ENCODE results near the gene NCAM1.

The NCAM1 gene

DNA sequence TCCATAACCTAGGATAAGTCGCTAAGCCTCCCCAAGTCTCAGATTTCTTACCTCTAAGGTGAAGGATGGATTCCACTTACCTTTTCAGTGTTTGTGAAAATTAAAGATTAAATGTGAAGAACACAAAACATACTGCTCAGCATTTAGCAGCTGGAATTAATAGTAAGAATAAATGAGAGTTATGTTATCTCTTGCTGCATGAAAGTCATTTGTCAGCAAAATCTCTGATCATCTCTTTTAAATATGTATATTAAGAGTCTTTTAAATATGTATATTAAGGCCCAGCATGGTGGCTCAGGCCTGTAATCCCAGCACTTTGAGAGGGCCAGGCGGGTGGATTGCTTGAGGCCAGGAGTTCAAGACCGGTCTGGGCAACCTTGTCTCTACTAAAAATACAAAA, 280.8 kb downstream of the NCAM1 start:
- H3K27me3 Mint-ChIP-seq: peaks cover 14% of the 10 kb centered on the region

DNA sequence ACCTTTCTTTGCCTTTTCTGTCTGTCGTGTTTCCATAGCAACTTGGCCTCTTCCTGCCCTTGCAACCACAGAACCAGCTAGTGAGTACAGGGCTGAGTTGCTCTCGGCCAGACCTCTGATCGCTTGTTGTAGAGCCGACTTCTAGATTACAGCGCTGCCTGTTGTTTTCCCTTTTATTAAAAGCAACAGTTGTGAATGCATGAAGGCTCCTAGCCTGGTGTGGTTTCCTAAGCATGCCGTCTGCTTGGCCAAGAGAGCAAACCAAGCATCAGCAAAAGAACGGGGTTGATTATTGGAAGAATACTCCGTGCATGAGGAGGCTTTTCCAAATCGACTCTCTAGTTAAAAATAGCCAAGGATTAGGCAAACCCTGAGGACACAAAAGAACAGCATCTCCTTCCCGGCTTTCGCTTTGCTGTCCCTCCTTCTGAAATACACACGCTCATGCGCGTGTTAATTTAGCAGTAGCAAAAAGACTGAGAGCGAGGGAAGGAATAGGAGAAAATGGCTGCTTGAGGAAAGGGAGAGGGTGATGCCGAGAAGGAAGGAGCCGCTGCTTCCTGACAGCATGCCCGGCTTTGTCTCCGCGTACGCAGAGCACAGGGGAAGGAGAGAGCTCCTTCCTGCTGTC, 281.7 kb downstream of the NCAM1 start:
- ATAC-seq (ENCODE audit: low read depth) (no peak), DNase-seq (ENCODE audit: low spot score in 2 of 2) (no peak)
- H3K27ac Mint-ChIP-seq: no peak overlapping the region
- H3K9me3 Mint-ChIP-seq: no peaks in the 10 kb centered on the region
- no peaks in the 10 kb centered on the region for H3K4me1 Mint-ChIP-seq
- no peak overlapping the region for H3K4me3 Mint-ChIP-seq
- H3K36me3 Mint-ChIP-seq: no peaks in the 10 kb centered on the region
- peaks cover 19% of the 10 kb centered on the region for H3K27me3 Mint-ChIP-seq

More for the DNA sequence above, 280.8 kb downstream of the NCAM1 start:
- Mint-ChIP-seq H3K4me3 (no peak overlapping the region), H3K9me3 (no peaks in the 10 kb centered on the region), H3K4me1 (no peaks in the 10 kb centered on the region), H3K27ac (no peak overlapping the region), H3K36me3 (no peaks in the 10 kb centered on the region)
- DNase-seq (ENCODE audit: low spot score in 2 of 2) (no peak), ATAC-seq (ENCODE audit: low read depth) (no peak)

DNA sequence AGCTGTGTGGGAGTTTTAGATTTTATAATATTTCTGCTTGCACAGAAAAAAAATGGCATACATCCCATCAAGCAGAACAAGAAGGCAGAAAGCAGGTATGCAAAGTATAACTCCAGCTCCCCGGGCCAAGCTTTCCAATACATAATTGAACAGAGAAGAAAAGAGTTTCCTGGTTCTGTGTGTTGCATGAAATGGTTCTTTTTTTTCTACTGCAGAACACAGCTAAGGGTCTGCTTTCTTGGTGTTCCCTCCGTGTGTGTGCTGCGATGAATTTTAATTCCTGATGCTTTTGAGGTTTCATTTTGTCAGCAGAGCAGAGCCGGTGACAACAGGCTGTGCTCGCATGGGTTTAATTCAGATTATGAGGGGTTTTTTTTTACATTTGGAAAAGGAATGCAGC, 282.5 kb downstream of the NCAM1 start:
- Mint-ChIP-seq H3K4me1 (no peaks in the 10 kb centered on the region), H3K9me3 (no peaks in the 10 kb centered on the region), H3K4me3 (no peak overlapping the region), H3K27ac (no peak overlapping the region), H3K27me3 (peaks cover 21% of the 10 kb centered on the region), H3K36me3 (no peaks in the 10 kb centered on the region)
- DNase-seq (ENCODE audit: low spot score in 2 of 2) (no peak), ATAC-seq (ENCODE audit: low read depth) (no peak)

DNA sequence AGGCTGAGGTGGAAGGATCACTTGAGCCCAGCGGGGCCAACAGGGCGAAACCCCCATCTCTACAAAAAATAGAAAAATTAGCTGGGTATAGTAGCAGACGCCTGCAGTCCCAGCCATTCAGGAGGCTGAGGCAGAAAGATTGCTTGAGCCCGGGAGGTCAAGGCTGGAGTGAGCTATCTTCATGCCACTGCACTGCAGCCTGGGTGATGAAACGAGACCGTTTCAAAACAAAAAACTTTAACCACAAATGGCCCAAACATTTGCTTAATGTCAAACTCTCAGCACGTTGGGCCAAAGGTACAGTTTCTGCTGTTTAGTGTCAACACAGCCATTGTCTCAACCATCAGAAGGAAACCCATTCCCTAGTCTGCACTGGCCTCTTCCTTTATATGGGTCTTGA, 284.0 kb downstream of the NCAM1 start:
- Mint-ChIP-seq H3K4me3 (no peak overlapping the region), H3K4me1 (no peaks in the 10 kb centered on the region), H3K9me3 (no peaks in the 10 kb centered on the region), H3K27ac (no peak overlapping the region), H3K36me3 (no peaks in the 10 kb centered on the region), H3K27me3 (peaks cover 17% of the 10 kb centered on the region)
- ATAC-seq (ENCODE audit: low read depth): no peak
- DNase-seq (ENCODE audit: low spot score in 2 of 2): no peak

DNA sequence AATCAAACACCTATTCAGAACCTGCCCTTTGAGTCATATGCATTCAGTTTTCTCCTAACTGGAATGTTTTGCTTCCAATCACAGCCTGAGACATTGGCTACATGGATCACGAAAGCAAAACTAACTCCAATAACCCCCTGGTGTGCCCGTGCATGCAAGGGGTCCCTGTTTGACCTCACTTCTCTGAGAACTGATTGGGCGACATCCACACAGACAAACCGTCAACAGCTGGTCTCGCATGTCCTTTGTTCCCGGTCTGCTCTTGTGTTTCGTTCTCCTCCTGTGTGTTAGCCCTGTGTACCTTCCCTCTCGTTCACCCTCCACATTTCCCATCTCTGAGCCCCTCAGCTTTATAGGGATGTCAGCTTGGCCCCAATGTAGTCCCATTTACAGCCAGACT, 286.0 kb downstream of the NCAM1 start:
- Mint-ChIP-seq H3K36me3 (no peaks in the 10 kb centered on the region), H3K27ac (no peak overlapping the region), H3K4me1 (no peaks in the 10 kb centered on the region), H3K4me3 (no peak overlapping the region), H3K27me3 (peaks cover 11% of the 10 kb centered on the region), H3K9me3 (no peaks in the 10 kb centered on the region)
- ATAC-seq (ENCODE audit: low read depth): no peak
- DNase-seq (ENCODE audit: low spot score in 2 of 2): no peak

DNA sequence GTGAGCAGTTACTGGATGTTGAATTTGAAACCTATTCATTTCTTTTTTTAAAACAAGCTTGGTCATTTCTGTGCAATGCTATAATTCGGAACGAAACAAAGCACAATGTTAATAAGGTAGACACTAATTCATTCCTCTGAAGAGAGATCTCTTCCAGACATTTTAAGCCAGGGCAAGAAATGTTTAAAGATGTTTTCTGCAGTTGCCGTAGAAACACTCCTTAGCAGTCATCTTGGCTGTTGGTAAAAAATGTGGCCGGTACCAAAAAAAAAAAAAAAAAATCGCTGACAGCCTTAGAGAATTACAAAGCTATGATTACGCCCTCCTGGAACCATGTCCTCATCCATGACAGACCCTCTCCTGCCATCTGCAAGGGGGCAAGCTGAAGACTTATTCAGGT, 286.7 kb downstream of the NCAM1 start:
- Mint-ChIP-seq H3K4me1 (no peaks in the 10 kb centered on the region), H3K9me3 (no peaks in the 10 kb centered on the region), H3K36me3 (no peaks in the 10 kb centered on the region), H3K27me3 (peaks cover 11% of the 10 kb centered on the region), H3K27ac (no peak overlapping the region), H3K4me3 (no peak overlapping the region)
- DNase-seq (ENCODE audit: low spot score in 2 of 2) (no peak), ATAC-seq (ENCODE audit: low read depth) (no peak)

DNA sequence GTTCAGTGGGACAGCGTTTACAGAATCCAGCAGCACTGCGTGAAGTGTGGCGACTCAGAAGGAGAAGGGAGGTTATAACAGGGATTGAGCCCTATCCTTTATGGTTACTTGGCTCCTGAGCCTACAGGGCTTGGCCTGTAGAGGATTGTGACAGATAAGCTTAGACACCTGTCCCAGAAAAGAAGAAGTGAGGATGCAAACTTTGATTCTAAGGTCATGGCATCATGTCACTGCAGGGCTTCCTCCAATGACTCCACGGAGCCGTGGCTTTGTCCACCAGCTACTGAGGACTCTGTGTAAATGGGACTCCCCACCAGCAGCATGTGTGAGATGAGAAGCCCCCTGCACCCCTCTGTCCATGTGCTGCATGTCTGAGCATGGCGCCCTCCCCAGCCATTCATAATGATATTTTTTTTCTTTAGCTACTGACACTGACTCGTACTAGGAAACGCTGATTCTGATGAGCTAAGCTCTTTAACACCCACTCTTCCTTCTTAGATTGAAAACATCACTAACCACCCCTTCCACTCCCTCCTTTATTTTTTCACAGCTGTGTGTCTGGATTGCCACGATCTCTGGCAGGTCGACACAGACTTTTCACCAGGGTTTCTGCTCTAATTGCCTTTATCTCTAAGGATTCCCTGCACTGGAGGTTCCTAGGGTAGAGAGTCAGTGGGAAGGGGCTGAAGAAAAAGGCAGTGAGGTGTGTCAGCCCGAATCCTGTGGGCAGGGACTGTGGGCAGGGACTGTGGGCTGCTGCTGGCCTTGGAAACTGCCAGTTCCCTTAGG, 287.7 kb downstream of the NCAM1 start:
- Mint-ChIP-seq H3K36me3 (no peaks in the 10 kb centered on the region), H3K4me3 (no peak overlapping the region), H3K9me3 (no peaks in the 10 kb centered on the region), H3K27ac (no peak overlapping the region), H3K4me1 (no peaks in the 10 kb centered on the region), H3K27me3 (peaks cover 11% of the 10 kb centered on the region)
- DNase-seq (ENCODE audit: low spot score in 2 of 2) (no peak), ATAC-seq (ENCODE audit: low read depth) (no peak)

DNA sequence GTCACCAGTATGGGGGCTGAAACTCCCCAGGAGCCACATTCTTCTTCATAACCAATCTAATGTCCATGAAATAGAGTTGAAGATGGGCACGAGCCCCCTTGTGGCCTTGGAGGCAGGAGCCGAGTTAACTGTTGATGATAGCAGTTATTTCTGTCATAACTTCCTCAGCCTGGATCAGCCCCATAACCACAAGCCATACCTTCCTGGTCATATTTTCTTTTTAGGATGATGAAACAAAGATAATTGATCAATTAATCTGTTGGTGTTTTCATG, 288.2 kb downstream of the NCAM1 start:
- H3K4me1 Mint-ChIP-seq: no peaks in the 10 kb centered on the region

DNA sequence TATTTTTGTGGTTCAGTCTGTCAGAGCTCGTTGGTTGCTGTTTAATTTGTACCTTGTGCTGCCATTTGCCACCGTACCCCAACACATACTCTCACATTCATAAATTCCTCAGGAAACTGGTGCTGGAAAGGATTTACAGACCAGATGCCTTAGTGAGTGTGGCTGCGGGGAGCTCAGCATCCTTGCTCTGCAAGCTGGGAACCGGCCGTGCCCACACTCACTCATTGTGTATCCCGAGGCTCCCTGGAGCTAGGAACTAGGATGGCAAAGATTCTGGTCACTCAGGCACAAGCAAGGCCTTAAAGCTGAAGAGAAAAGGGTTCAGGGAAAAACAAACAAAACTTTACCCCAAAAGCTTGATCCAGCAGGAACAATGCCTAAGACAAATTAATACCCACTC, 288.6 kb downstream of the NCAM1 start:
- ATAC-seq (ENCODE audit: low read depth) (no peak), DNase-seq (ENCODE audit: low spot score in 2 of 2) (no peak)
- no peaks in the 10 kb centered on the region for H3K36me3 Mint-ChIP-seq
- peaks cover 11% of the 10 kb centered on the region for H3K27me3 Mint-ChIP-seq
- no peak overlapping the region for H3K27ac Mint-ChIP-seq
- no peaks in the 10 kb centered on the region for H3K9me3 Mint-ChIP-seq
- no peak overlapping the region for H3K4me3 Mint-ChIP-seq
- H3K4me1 Mint-ChIP-seq: no peaks in the 10 kb centered on the region

More for the DNA sequence above, 288.2 kb downstream of the NCAM1 start:
- H3K27me3 Mint-ChIP-seq: peaks cover 11% of the 10 kb centered on the region
- DNase-seq (ENCODE audit: low spot score in 2 of 2): no peak
- no peak overlapping the region for H3K4me3 Mint-ChIP-seq
- no peaks in the 10 kb centered on the region for H3K36me3 Mint-ChIP-seq
- no peak for ATAC-seq (ENCODE audit: low read depth)
- no peaks in the 10 kb centered on the region for H3K9me3 Mint-ChIP-seq
- H3K27ac Mint-ChIP-seq: no peak overlapping the region

DNA sequence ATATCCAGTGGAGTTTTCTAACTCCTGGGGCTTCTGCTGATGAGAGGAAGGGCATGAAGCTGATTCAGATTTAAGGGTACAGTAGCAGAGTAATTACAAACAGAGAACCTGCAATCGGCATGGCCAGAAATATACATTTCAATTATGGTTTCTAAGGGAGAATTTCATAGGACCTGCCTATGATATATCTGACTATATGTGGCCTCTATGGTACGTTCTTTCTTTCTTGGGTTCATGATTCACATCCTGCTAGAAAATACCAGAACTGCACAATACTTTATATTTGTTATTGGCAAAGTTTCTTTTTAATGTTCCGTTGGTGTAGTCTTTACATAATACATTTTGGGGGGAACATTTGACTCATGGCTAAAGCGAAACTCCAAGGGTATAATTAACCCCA, 290.1 kb downstream of the NCAM1 start:
- Mint-ChIP-seq H3K27me3 (peaks cover 10% of the 10 kb centered on the region), H3K4me3 (no peak overlapping the region), H3K4me1 (no peaks in the 10 kb centered on the region), H3K27ac (no peak overlapping the region), H3K9me3 (no peaks in the 10 kb centered on the region), H3K36me3 (no peaks in the 10 kb centered on the region)
- DNase-seq (ENCODE audit: low spot score in 2 of 2): no peak
- ATAC-seq (ENCODE audit: low read depth): no peak

DNA sequence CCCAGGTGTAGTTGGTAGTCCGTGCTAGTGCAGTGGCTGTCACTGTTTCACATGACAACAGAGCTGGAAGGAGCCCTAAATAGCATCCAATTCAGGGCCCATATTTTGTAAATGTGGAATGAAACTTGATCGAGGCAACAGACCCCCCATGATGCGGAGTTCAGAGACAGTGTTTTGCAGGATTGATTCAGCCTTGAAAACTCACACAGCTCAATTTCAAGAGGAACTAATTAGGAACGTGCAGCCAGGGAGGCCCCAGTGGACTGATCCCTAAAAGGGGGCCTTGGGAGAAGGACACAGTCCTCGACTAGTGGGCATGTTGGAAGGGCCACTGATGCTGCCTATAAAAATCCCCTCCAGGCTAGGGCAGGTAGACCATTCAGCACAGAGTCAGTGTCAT, 292.2 kb downstream of the NCAM1 start:
- Mint-ChIP-seq H3K9me3 (no peaks in the 10 kb centered on the region), H3K4me1 (no peaks in the 10 kb centered on the region), H3K27me3 (peaks cover 2% of the 10 kb centered on the region), H3K36me3 (no peaks in the 10 kb centered on the region), H3K4me3 (no peak overlapping the region), H3K27ac (no peak overlapping the region)
- no peak for ATAC-seq (ENCODE audit: low read depth)
- no peak for DNase-seq (ENCODE audit: low spot score in 2 of 2)

DNA sequence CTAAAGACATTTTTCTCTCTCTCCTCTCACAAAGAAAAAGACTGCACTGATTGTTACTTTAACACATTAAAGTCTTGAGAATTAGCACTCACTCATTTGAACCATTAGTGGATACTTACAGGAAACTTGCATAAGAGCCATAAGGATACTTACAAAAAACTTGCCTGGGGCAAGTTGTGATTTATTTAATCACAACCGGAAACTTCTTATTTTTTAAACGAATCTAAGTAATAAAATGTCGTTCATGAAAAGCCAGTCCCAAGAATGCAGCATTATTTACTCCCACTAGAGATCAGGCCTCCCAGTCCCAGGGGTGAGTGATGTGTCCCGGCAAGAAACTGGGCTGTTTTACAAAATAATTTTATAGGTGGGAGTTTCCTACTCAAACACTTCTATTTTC, 293.9 kb downstream of the NCAM1 start:
- no peak for ATAC-seq (ENCODE audit: low read depth)
- no peaks in the 10 kb centered on the region for H3K36me3 Mint-ChIP-seq
- H3K4me3 Mint-ChIP-seq: no peak overlapping the region
- no peaks in the 10 kb centered on the region for H3K4me1 Mint-ChIP-seq
- H3K27ac Mint-ChIP-seq: no peak overlapping the region
- DNase-seq (ENCODE audit: low spot score in 2 of 2): no peak
- H3K27me3 Mint-ChIP-seq: peaks cover 2% of the 10 kb centered on the region
- H3K9me3 Mint-ChIP-seq: no peaks in the 10 kb centered on the region

DNA sequence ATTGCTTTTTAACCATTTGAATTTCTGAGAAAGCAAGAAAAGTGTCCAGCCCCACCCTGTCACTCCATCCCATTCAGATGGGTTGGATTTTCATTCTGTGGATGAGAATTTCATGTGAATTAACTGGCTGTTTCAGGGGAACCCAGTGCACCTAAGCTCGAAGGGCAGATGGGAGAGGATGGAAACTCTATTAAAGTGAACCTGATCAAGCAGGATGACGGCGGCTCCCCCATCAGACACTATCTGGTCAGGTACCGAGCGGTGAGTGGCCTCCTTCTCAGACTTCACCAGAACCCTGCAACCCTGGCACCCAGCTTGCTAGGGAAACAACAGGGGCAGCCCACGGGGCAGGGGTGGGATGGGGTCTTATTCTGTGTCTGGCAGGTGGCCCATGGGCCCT, 294.5 kb downstream of the NCAM1 start:
- Mint-ChIP-seq H3K4me3 (no peak overlapping the region), H3K27me3 (peaks cover 2% of the 10 kb centered on the region), H3K4me1 (no peaks in the 10 kb centered on the region), H3K9me3 (no peaks in the 10 kb centered on the region), H3K36me3 (no peaks in the 10 kb centered on the region), H3K27ac (no peak overlapping the region)
- no peak for ATAC-seq (ENCODE audit: low read depth)
- no peak for DNase-seq (ENCODE audit: low spot score in 2 of 2)

DNA sequence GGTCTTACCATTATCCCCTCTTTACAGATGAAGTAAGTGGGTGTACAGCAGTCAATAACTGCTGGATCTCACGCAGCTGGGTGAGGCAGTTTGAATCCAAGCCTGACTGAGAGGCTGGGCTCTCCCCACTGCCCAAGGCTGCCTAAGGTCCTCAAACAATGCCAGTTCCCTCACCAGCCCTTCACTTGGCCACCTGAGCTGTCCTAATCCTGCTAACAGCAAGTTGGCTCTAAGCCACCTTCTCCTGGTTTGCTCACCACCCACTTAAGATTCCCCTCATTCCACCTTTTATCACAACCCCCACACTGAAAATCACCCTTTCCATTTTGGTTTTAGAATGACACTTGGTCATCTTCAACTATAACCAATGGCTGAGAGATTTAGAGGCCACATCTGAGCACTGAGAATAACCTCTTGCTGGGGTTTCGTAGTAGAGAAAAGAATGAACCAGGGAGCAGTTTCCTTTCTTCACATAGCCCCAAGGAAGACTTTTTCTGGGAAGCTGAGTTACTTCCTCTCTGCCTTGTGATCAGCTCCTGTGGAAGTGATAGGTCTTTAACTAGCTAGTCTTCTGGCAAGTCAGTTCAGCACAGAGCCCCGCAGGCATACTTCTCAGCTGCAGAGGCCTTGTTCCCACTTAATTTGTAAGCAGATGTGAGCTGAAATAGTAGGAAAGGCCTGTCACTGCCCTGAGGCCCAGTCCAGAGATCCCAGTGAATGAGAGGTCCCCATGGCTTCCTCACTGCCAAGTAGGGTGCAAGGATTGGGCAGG, 295.4 kb downstream of the NCAM1 start:
- H3K4me3 Mint-ChIP-seq: no peak overlapping the region
- H3K9me3 Mint-ChIP-seq: no peaks in the 10 kb centered on the region
- DNase-seq (ENCODE audit: low spot score in 2 of 2) (no peak), ATAC-seq (ENCODE audit: low read depth) (no peak)
- no peaks in the 10 kb centered on the region for H3K36me3 Mint-ChIP-seq
- H3K27ac Mint-ChIP-seq: no peak overlapping the region
- peaks cover 4% of the 10 kb centered on the region for H3K27me3 Mint-ChIP-seq
- H3K4me1 Mint-ChIP-seq: no peaks in the 10 kb centered on the region

DNA sequence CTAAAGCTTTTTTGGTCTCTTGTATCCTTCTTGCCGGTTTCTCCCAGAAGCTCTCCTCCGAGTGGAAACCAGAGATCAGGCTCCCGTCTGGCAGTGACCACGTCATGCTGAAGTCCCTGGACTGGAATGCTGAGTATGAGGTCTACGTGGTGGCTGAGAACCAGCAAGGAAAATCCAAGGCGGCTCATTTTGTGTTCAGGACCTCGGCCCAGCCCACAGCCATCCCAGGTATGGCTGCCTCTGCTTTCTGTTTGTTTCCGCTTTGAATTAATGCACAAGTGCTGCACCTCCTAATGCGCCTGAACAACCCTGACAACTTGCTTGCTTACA, 298.8 kb downstream of the NCAM1 start:
- peaks cover 5% of the 10 kb centered on the region for H3K27me3 Mint-ChIP-seq
- no peaks in the 10 kb centered on the region for H3K36me3 Mint-ChIP-seq

More for the DNA sequence above, 298.8 kb downstream of the NCAM1 start:
- DNase-seq (ENCODE audit: low spot score in 2 of 2) (no peak), ATAC-seq (ENCODE audit: low read depth) (no peak)
- no peak overlapping the region for H3K27ac Mint-ChIP-seq
- H3K9me3 Mint-ChIP-seq: no peaks in the 10 kb centered on the region
- H3K4me1 Mint-ChIP-seq: peaks cover 5% of the 10 kb centered on the region
- H3K4me3 Mint-ChIP-seq: no peak overlapping the region
